ENCODE results near the gene KMT5C.

Gene KMT5C

GRCh38 chr19:55314396-55314795, 25.3 kb upstream of the KMT5C start:
- no peak for DNase-seq (ENCODE audit: low spot score)
- in situ Hi-C loops (cut with MboI; ENCODE audit: low pct_unique_long_range_greater_than_20kb, low sequenced_read_pairs, unreplicated experiment), result no loop called here
- TF ChIP-seq CTCF (IDR thresholded peaks at IDR 0.05; ENCODE audit: extremely low read depth, insufficient read depth, missing control alignments), result no peak

GRCh38 chr19:55315956-55316525, 23.6 kb upstream of the KMT5C start:
- in situ Hi-C loops (cut with MboI; ENCODE audit: low pct_unique_long_range_greater_than_20kb, low sequenced_read_pairs, unreplicated experiment), result no loop called here
- TF ChIP-seq CTCF (IDR thresholded peaks at IDR 0.05; ENCODE audit: extremely low read depth, insufficient read depth, missing control alignments), result no peak
- no peak for DNase-seq (ENCODE audit: low spot score)

GRCh38 chr19:55316646-55317045, 23.0 kb upstream of the KMT5C start:
- DNase-seq (ENCODE audit: low spot score), result no peak
- in situ Hi-C loops (cut with MboI; ENCODE audit: low pct_unique_long_range_greater_than_20kb, low sequenced_read_pairs, unreplicated experiment), result no loop called here
- TF ChIP-seq CTCF (IDR thresholded peaks at IDR 0.05; ENCODE audit: extremely low read depth, insufficient read depth, missing control alignments), result no peak

- DNase-seq (ENCODE audit: low spot score), result no peak
- in situ Hi-C loops (cut with MboI; ENCODE audit: low pct_unique_long_range_greater_than_20kb, low sequenced_read_pairs, unreplicated experiment), result no loop called here
- TF ChIP-seq CTCF (IDR thresholded peaks at IDR 0.05; ENCODE audit: extremely low read depth, insufficient read depth, missing control alignments), result no peak
These were observed 19.9 kb upstream of the KMT5C start for GRCh38 chr19:55319785-55320184.

GRCh38 chr19:55320844-55321419, 18.7 kb upstream of the KMT5C start:
- no peak for TF ChIP-seq CTCF (IDR thresholded peaks at IDR 0.05; ENCODE audit: extremely low read depth, insufficient read depth, missing control alignments)
- no peak for DNase-seq (ENCODE audit: low spot score)
- in situ Hi-C loops (cut with MboI; ENCODE audit: low pct_unique_long_range_greater_than_20kb, low sequenced_read_pairs, unreplicated experiment), result no loop called here

- no peak for TF ChIP-seq CTCF (IDR thresholded peaks at IDR 0.05; ENCODE audit: extremely low read depth, insufficient read depth, missing control alignments)
- in situ Hi-C loops (cut with MboI; ENCODE audit: low pct_unique_long_range_greater_than_20kb, low sequenced_read_pairs, unreplicated experiment), result no loop called here
- no peak for DNase-seq (ENCODE audit: low spot score)
These were observed 18.1 kb upstream of the KMT5C start for GRCh38 chr19:55321466-55322137.

All from GM13977 (cell line).